Measurements from ENCODE around the gene ZCCHC2. TPM values are rescaled to one million over a fixed set of nuclear protein-coding genes. Genes with fewer than 3 reads are reported as not detected.

ZCCHC2 gene
- total RNA-seq, 1 experiment from 2014 or later = 12.4 TPM

DNA sequence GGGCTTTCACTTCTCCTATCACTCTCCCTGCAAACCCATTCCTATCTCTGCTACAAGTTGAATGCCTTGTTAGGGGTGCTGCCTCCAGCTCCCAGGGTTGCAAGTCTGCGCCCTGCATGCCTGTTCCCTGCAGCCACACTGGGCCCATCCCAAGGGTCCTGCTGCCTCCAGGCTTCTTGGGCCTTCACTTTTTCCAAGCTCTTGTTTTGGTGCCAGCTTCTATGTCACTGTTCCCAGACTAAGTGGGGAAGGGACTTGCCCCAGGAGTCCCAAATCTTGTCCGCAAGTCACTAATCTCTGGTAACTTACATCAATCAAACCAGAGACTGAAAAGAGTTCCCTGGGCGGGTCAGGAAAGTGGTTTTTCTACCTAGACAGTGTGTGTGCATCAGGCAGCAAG, 65.4 kb downstream of the ZCCHC2 start:
- Histone ChIP-seq H2BK120ac (ENCODE audit: low read depth, low read length, poor library complexity, severe bottlenecking) (no peak overlapping the region), H4K8ac (replicated peaks; ENCODE audit: insufficient read length, low read depth, low read length) (no peak overlapping the region), H3K56ac (ENCODE audit: insufficient read length, low read depth, low read length) (no peak overlapping the region), H3K4me1 (ENCODE audit: insufficient read depth, low read length) (peaks cover 2% of the 10 kb centered on the region; the same call in 1 of the 2 replicates), H3K23me2 (ENCODE audit: insufficient read length, low read depth, low read length, poor library complexity, severe bottlenecking) (no peaks in the 10 kb centered on the region), H3K4ac (ENCODE audit: low read depth, low read length) (no peak overlapping the region), H2BK12ac (ENCODE audit: insufficient read length, low read depth, low read length) (no peak overlapping the region), H2AK5ac (ENCODE audit: insufficient read length, low read length) (no peak overlapping the region), H4K20me1 (ENCODE audit: control insufficient read depth, insufficient read depth, insufficient read length) (no peaks in the 10 kb centered on the region), H2BK5ac (ENCODE audit: insufficient read length, low read length) (no peak overlapping the region), H3T11ph (ENCODE audit: low read length) (no peak overlapping the region), H2BK15ac (ENCODE audit: low read depth, low read length) (no peak overlapping the region), H3K79me1 (ENCODE audit: insufficient read depth, low read depth, low read length, poor library complexity, severe bottlenecking) (no peaks in the 10 kb centered on the region), H2BK20ac (ENCODE audit: low read depth, low read length, poor library complexity, severe bottlenecking) (no peak overlapping the region), H3K23ac (ENCODE audit: insufficient read length, low read depth, low read length) (no peak overlapping the region), H2AFZ (ENCODE audit: low read length) (no peak overlapping the region), H3K27ac (ENCODE audit: insufficient read length, low read depth, low read length) (no peak overlapping the region), H3K9ac (ENCODE audit: extremely low read depth, insufficient read length, low read length) (no peak overlapping the region), H3K18ac (ENCODE audit: insufficient read length, low read depth, low read length) (no peak overlapping the region), H3K4me2 (ENCODE audit: insufficient read depth, insufficient read length, low read length) (no peak overlapping the region), H3K14ac (ENCODE audit: insufficient read depth, low read length) (no peak overlapping the region), H3K27me3 (ENCODE audit: insufficient read depth, low read length) (no peaks in the 10 kb centered on the region), H3K9me3 (ENCODE audit: control insufficient read depth, low read depth, low read length) (no peaks in the 10 kb centered on the region), H3K79me2 (ENCODE audit: insufficient read depth, low read length) (no peaks in the 10 kb centered on the region), H4K91ac (ENCODE audit: insufficient read length, low read depth, low read length) (no peak overlapping the region), H4K5ac (ENCODE audit: insufficient read length, low read depth, low read length) (no peak overlapping the region)
- Mint-ChIP-seq H3K27me3 (ENCODE audit: low read depth) (peaks cover 2% of the 10 kb centered on the region; the same call in 1 of the 2 replicates), H3K27ac (no peak overlapping the region), H3K4me1 (peaks cover 17 to 18% of the 10 kb centered on the region in 2 experiments), H3K4me3 (no peak overlapping the region), H3K9me3 (peaks cover 7 to 13% of the 10 kb centered on the region in 2 experiments; a peak in 4 of 5 replicates), H3K36me3 (ENCODE audit: insufficient read depth in 1 of 3, low read depth in 3 of 3) (peaks cover 4 to 8% (median 4%) of the 10 kb centered on the region in 3 experiments; a peak in 5 of 7 replicates)
- TF ChIP-seq, protein P1, sequence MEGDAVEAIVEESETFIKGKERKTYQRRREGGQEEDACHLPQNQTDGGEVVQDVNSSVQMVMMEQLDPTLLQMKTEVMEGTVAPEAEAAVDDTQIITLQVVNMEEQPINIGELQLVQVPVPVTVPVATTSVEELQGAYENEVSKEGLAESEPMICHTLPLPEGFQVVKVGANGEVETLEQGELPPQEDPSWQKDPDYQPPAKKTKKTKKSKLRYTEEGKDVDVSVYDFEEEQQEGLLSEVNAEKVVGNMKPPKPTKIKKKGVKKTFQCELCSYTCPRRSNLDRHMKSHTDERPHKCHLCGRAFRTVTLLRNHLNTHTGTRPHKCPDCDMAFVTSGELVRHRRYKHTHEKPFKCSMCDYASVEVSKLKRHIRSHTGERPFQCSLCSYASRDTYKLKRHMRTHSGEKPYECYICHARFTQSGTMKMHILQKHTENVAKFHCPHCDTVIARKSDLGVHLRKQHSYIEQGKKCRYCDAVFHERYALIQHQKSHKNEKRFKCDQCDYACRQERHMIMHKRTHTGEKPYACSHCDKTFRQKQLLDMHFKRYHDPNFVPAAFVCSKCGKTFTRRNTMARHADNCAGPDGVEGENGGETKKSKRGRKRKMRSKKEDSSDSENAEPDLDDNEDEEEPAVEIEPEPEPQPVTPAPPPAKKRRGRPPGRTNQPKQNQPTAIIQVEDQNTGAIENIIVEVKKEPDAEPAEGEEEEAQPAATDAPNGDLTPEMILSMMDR (conservative IDR thresholded peaks at IDR 0.05) = no peak
- DNase-seq = no peak
- whole genome bisulfite sequencing (ENCODE audit: extremely low coverage, insufficient read length, low lambda C conversion rate) = no CpG with 5 or more reads among the region's 3 CpGs

All from H9 (cell line).